Stimulated activated CD8-positive, alpha-beta memory T cell treated with anti-CD3 and anti-CD28 coated beads, Interleukin-4, amount 100 ng/mL, for 1 hour (primary cell): ENCODE results near the gene SPINT2.
A peak's percentile ranks its signal among the peaks of the same experiment; 100 is the strongest.

ENCODE experiments used
- DNase-seq, 2 donors: peaks; one replicate each; pipeline ENCODE4 v3.0.0-alpha.2; 2020; ENCODE audit warnings: low read depth in 2 of 2, low spot score in 1 of 2

Gene SPINT2

DNA sequence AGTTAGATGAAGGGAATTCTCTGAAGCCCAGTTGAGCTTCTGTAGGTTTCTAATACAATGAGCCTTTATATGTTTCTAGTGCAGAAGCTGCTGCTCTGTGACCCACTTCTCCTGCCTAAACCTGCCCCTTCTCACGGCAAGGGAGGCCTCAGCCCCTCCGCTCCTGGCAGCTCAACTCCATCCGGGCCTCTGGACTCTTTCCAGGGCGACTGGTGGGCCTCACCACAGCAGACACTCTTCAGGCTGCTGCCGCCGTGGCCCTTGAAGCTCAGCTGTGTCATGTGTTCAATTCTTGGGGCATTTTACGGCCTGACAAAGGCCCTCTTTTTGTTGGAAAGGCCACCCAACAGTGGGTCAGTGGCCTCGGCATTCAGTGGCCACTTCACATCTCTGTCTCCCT is 29.7 kb downstream of the SPINT2 start:
- DNase-seq = no peak

- no peak for DNase-seq
Measured at GRCh38 chr19:38298821-38299680, 34.7 kb downstream of the SPINT2 start.

DNA sequence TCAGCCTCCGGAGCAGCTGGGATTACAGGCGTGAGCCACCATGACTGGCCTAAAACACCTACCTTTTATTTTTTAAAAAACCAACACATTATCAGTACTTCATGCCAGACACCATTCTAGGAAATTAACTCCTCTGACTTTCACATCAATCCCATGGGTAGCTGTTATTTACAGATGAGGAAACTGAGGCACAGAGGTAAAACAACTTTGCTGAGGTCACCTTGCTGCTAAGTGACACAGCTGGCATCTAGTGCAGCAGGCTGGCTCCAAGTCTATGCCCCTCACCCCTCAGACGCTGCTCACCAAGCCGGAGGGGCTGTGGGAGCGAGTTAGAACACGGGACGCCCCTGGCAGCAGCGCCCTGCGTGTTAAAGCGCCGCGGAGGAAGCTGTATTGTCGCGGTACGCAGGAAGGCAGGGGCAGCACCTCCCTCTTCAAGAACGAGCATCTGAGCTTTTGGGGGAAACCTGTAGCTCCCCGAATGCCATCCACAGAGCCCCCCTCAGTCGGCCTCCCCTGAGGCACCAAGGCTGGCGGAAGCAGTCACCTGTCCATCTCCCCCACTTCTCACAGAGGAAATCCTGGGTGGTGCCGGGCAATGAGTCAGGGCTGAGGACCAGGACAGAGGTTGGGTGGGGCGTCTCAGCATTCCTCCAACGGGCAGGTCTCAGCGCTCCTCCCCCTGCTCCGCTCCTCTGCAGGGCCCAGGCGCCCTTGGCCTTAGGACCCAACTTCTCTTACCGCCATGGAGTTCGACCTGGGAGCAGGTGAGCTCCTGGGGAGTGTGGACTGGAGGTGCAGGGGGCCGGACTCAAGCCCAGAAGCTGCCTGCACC is 39.4 kb downstream of the SPINT2 start, which contains the start of gene C19orf33:
TSS of gene C19orf33 (plus strand) at position 735 of the 835 bp plus-strand sequence. CDS start at position 746, 11 bp downstream.
- DNase-seq = no peak

DNA sequence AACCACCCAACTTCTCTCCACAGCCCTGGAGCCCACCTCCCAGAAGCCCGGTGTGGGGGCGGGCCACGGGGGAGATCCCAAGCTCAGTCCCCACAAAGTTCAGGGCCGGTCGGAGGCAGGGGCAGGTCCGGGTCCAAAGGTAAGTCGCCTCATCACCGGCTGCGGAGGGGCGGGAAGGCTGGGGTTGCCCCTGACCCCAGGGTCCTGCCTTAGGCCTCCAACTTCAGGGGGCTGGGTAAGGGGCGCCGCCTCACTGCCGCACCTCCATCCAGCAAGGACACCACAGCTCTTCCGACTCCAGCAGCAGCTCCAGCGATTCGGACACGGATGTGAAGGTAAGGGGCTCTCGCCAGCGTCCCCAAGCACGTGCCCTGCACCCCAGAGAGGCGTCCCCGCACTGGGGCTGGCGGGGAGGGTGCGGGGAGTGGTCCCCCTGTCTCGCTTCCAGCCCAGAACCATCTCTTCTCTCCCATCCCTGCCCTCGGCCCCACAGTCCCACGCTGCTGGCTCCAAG is 40.0 kb downstream of the SPINT2 start:
- DNase-seq = no peak

DNA sequence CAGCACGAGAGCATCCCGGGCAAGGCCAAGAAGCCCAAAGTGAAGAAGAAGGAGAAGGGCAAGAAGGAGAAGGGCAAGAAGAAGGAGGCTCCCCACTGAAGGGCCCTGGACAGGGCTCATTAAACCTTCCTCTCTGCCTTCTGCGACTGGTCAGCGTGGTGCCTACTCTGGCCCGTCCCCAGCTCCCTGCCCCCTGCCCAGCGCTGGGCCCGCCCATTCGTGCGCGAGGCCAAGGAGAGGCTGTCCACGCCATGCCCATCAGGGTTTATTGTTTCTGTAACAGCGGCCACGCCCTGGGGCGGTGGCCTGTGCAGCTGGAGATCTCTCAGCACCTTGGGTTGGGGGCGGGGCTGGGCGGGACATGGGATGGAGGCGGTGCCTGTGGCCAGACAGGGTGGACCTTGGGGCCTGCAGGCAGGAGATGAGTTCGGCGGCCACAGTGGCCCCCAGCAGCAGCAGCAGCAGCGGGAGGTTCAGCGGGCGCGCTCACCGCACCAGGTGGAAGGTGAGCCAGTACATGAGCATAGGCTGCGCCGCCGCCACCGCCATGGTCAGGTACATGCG is 40.6 kb downstream of the SPINT2 start:
- DNase-seq = no peak

- DNase-seq = no peak
Measured at GRCh38 chr19:38306236-38306635, 41.9 kb downstream of the SPINT2 start.

DNA sequence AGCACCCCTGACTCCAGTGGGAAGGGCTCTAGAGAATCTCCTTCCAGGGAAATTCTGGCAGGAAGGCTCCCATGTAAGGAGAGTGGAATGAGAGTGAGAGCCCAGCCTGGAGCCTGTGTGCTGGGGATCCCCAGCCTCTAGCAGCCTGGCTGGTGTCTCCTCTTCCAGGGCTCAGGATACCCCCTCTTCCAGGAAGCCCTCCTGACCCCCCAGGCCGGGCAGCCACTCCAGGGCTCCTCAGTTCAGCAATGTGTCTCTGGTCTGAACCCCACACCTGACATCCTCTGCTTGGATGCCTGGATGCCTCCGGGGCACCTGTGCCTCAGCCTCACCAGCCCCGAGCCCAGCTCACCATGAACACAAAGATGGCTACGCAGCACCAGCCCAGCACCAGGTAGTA is 42.7 kb downstream of the SPINT2 start:
- DNase-seq = no peak

DNA sequence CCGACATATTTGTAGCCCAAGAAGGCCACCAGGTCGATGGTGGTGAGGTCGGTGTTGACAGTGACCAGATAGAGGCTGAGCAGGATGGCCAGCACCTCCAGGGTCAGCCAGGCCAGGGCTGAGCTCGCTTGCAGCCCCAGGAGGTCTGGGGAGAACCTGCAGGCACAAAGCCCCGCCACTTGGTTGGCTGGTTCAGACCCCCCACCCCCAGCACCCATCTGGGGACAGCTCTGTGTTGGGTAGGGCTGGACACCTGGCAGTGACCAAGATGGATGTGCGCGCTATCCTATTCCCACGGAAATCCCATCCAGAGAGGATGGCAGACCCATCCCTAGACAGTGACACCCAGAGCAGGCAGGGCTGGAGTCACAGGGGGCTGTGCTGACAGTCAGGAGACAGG is 43.2 kb downstream of the SPINT2 start:
- no peak for DNase-seq

DNA sequence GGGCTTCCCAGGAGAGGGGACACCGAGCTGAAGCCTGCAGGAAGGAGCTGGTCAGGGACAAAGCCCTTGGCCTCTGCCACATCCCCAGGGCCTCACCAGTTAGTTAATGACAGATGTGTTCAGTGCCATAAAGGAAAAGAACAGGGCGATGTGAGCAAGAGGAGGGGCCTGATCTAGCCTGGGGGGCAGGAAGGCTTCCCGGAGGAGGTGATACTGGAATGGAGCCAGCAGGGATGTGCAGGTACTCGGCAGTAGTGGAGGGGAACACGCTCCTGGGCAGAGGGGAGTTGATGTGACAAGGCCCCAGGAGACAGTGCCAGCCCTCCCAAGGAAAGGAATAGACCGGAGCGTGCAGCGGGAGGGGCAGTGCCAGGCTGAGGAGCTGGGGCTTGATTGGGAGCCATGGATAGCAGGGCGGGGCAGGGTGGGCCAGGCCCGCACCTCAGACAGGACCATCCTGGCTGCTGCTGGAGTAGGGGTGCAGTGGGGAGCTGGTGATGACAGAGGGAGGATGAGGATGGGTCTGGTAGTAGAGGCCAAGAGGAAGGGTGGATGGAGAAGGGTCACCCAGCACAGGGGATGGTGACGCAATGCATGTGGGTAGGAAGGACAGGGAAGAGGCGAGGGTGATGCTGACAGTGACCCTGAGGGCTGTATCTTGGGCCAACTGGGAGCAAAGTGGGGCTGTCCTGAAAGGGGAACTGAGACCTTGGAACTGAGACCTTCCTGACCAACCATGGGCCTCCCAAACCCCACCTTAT is 43.8 kb downstream of the SPINT2 start:
- DNase-seq = no peak

DNA sequence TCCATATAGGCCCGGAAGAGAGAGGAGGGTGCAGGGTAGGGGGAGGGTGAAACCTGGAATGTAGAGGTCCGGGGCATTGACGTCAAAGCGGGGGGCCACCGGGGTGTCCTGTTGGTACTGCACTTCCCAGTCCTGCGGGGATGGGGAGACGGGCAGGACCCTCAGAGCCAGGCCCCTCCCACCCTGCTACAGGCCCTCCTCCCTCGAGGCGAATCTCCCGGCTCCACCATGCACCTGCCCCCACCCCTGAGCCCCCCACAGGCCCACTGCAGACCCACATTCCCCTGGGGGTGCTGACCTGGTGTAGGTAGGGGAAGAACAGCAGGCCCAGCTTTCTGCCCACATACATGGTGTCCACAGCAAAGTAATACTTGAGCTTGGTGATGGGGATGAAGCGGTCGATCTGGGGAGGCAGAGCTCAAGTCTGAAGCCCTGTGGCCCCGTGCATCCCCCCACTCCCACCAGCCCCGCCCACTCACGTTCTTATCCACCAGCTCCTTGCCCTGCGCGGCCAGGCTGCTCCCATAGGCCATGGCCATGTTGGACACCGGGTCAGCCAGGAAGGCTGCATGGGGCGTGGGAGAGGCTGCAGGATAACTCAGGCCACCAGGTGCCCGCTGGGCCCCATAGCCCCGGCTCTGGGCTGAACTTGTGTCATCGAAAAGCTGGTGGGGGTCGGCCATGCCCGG is 44.7 kb downstream of the SPINT2 start:
- no peak for DNase-seq

DNA sequence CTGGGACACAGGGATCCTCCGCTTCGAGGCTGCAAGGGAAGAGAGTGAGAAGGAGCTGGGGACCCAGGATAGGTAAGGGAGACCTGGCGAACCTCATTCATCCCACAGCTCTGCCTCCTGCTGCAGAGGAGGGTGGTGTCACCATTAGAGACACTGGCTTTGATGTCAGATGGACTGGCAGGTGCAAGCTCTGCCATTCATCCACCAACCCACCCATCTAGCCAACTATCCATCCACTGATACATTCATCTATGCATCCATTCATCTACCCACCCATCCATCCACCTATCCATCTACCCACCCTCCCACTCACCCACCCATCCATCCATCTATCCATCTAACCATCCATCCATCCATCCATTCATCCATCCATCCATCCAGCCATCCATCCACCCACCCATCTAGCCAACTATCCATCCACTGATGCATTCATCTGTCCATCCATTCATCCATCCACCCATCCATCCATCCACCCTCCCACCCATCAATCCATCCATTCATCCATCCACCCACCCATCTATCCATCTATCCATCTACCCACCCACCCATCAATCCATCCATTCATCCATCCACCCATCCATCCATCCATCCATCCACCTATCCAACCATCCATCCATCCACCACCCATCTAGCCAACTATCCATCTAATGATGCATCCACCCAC is 45.4 kb downstream of the SPINT2 start:
- DNase-seq = no peak

DNA sequence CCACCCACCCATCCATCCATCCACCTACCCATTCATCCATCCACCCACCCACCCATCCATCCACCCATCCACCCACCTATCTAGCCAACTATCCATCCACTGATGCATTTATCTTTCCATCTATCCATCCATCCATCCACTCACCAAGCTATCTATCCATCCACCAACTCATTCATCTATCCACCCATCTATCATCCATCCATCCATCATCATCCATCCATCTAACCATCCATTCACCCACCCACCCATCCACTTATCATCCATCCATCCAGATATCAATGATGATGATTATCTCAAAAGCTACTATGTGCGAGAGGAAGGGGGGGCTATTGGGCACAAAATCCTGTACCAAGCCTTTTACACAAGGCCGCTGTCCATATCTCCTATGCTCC is 45.9 kb downstream of the SPINT2 start:
- DNase-seq = no peak

- DNase-seq = no peak
Measured at GRCh38 chr19:38310986-38311385, 46.6 kb downstream of the SPINT2 start.

GRCh38 chr19:38315657-38316476 is 51.5 kb downstream of the SPINT2 start, which contains the start of gene YIF1B:
YIF1B (minus strand) TSS chr19:38315947; CDS start chr19:38315917, 30 bp downstream.
- DNase-seq = peak; percentile 79 to 86

GRCh38 chr19:38316477-38317067 is 52.2 kb downstream of the SPINT2 start:
- DNase-seq = no peak

DNA sequence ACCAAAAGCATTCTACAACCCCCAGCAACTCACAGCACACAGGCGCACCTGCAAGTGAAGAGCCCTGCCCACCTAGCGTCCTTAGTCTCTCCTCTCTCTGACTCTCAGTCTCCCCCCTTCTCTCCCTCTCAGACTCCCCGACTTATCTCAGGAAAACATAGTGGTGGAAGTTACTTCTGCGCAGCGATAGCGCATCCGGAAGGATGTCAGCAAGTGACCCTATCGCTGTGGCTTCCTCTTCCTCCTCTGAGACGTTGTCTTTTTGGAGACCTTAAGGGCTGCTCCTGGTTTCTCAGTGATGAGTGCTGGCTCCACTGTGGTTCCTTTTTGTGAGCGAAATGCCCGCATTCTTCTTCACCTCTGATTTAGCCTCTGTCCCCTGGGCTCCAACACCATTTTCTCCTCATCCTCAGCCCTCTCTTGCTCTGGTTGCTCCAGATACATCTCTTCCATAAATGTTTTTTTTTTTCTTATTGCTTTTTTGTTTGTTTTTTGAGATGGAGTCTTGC is 52.8 kb downstream of the SPINT2 start:
- DNase-seq = no peak

- no peak for DNase-seq
Measured at GRCh38 chr19:38318660-38319059, 54.3 kb downstream of the SPINT2 start.
